GM12878 (cell line): ENCODE data around the gene NAT9. TPM values are rescaled to one million over a fixed set of nuclear protein-coding genes. Genes with fewer than 3 reads are reported as not detected.

ENCODE experiments used
- ATAC-seq: fragments of 200-7000 bp; cut with Tn5 transposase; 3 replicates; pipeline ENCODE4 v1.9.1; 2020; ENCODE audit warnings: mild to moderate bottlenecking, moderate library complexity
- BruUV-seq: library from RNA; stranded (reverse); fragments of 400-500 nt; replicated peaks from 2 replicates; lab custom pipeline; 2021; lab: Mats Ljungman, UMichigan
- CTCF ChIA-PET: fragments of 300-600 bp; sonication (Branson Sonifier 250); formaldehyde crosslinking; extraction: SDS; loops from one replicate; lab custom pipeline; 2021; ENCODE audit warnings: inconsistent platforms; lab: Yijun Ruan, JAX
- POLR2A ChIA-PET: fragments of 350-600 bp; formaldehyde crosslinking; extraction: SDS; loops from one replicate; lab custom pipeline; 2021; ENCODE audit warnings: inconsistent platforms; lab: Charles Lee
- RAD21 ChIA-PET: fragments of 300-600 bp; sonication (Branson Sonifier 250); formaldehyde crosslinking; loops from one replicate; lab custom pipeline; 2023; ENCODE audit warnings: antibody characterized with exemption; ENCODE audit not compliant: unreplicated experiment; lab: Charles Lee
- SMC1A ChIA-PET: fragments of 300-600 bp; sonication (Branson Sonifier 250); formaldehyde crosslinking; loops from one replicate; lab custom pipeline; 2023; ENCODE audit not compliant: unreplicated experiment, uncharacterized antibody; lab: Charles Lee
- DNase-seq: peaks from one replicate; pipeline ENCODE4 v3.0.0-alpha.2; 2011; ENCODE audit warnings: low read depth, low spot score
- FAIRE-seq: peaks from 3 replicates; lab custom pipeline; 2011; peaks lifted over from hg19 to GRCh38; lab: Jason Lieb, UNC
- H2AFZ ChIP-seq: 2 replicates; pipeline ENCODE4 v1.6.0; 2011; ENCODE audit warnings: low read depth, low read length, control low read depth; ENCODE audit not compliant: control insufficient read depth
- H3K27ac ChIP-seq: 2 replicates; pipeline ENCODE4 v1.5.1; 2011; ENCODE audit warnings: control low read depth; ENCODE audit not compliant: control insufficient read depth, insufficient read depth
- H3K27me3 ChIP-seq, 2 experiments: replicated peaks in 1 of 2; 2 replicates each; pipeline versions ENCODE4 v1.6.0 to v1.6.1; 2011; ENCODE audit warnings: low read length in 1 of 2; ENCODE audit not compliant: control insufficient read depth in 2 of 2, insufficient read depth in 2 of 2
- H3K36me3 ChIP-seq, 2 experiments: 2 replicates each; pipeline ENCODE4 v1.5.1; 2011; ENCODE audit warnings: low read length in 1 of 2; ENCODE audit not compliant: control insufficient read depth in 2 of 2, insufficient read depth in 2 of 2
- H3K4me1 ChIP-seq: 2 replicates; pipeline ENCODE4 v1.6.1; 2011; ENCODE audit warnings: mild to moderate bottlenecking, low read length, moderate library complexity, mixed read lengths; ENCODE audit not compliant: control insufficient read depth, insufficient read depth
- H3K4me2 ChIP-seq: 2 replicates; pipeline ENCODE4 v1.6.0; 2011; ENCODE audit warnings: control low read depth; ENCODE audit not compliant: control insufficient read depth, insufficient read depth
- H3K4me3 ChIP-seq: fragments of 200-600 bp; sonication (generic); 2 replicates; pipeline ENCODE4 v1.5.1; 2016
- H3K79me2 ChIP-seq: 2 replicates; pipeline ENCODE4 v1.6.0; 2011; ENCODE audit warnings: low read length; ENCODE audit not compliant: control insufficient read depth, insufficient read depth
- H3K9ac ChIP-seq: 2 replicates; pipeline ENCODE4 v1.8.0; 2011; ENCODE audit warnings: low read length, control low read depth, mixed read lengths; ENCODE audit not compliant: control insufficient read depth, insufficient read depth
- H3K9me3 ChIP-seq: replicated peaks from 3 replicates; pipeline ENCODE4 v1.5.1; 2011; ENCODE audit warnings: mild to moderate bottlenecking, low read length; ENCODE audit not compliant: control insufficient read depth, insufficient read depth
- H4K20me1 ChIP-seq: 2 replicates; pipeline ENCODE4 v1.6.0; 2011; ENCODE audit not compliant: control insufficient read depth, insufficient read depth
- CEBPB ChIP-seq, 2 experiments: fragments of 150-350 bp in 1 of 2; IDR thresholded peaks; 2 replicates each; pipeline ENCODE4 v1.6.1; 2012 to 2014; ENCODE audit warnings: low read depth in 2 of 2, low read length in 2 of 2, borderline replicate concordance in 1 of 2, inconsistent platforms in 1 of 2
- EED ChIP-seq: sonication (generic); IDR thresholded peaks from 2 replicates; pipeline ENCODE4 v1.6.1; 2016; ENCODE audit warnings: antibody characterized with exemption, low read depth
- GATAD2B ChIP-seq: fragments of 450-650 bp; conservative IDR thresholded peaks from 2 replicates; pipeline ENCODE4 v1.6.1; 2017; ENCODE audit warnings: low read depth, mild to moderate bottlenecking, moderate library complexity
- HCFC1 ChIP-seq: fragments of 150-350 bp; IDR thresholded peaks from 2 replicates; pipeline ENCODE4 v1.6.1; 2014; ENCODE audit warnings: low read length
- MEF2B ChIP-seq: fragments of 450-650 bp; IDR thresholded peaks from 2 replicates; pipeline ENCODE4 v1.6.1; 2018; ENCODE audit warnings: mild to moderate bottlenecking, moderate library complexity; ENCODE audit not compliant: partially characterized antibody, poor library complexity, severe bottlenecking
- MTA2 ChIP-seq: fragments of 450-650 bp; IDR thresholded peaks from 2 replicates; pipeline ENCODE4 v1.6.1; 2016; ENCODE audit warnings: low read depth, mild to moderate bottlenecking, moderate library complexity
- MYC ChIP-seq: IDR thresholded peaks from 2 replicates; pipeline ENCODE4 v1.6.1; 2011; ENCODE audit warnings: mild to moderate bottlenecking, low read length, moderate library complexity, inconsistent platforms; ENCODE audit not compliant: insufficient read depth, insufficient replicate concordance, insufficient read length, severe bottlenecking
- NBN ChIP-seq: fragments of 450-650 bp; IDR thresholded peaks from 2 replicates; pipeline ENCODE4 v1.6.1; 2016
- NFYB ChIP-seq: IDR thresholded peaks from 2 replicates; pipeline ENCODE4 v1.6.1; 2011; ENCODE audit warnings: low read depth, mild to moderate bottlenecking, low read length, improper control_type of control experiment, moderate library complexity; ENCODE audit not compliant: insufficient read depth
- WGBS: methylation state at CpG from one replicate; pipeline ENCODE4 v1.1.6; 2016; ENCODE audit warnings: low lambda C conversion rate; ENCODE audit not compliant: insufficient replicate concordance, insufficient coverage; ENCODE audit errors: missing lambda C conversion rate; 5-methylcytosine and 5-hydroxymethylcytosine counted together
- in situ Hi-C: fragments of 300-500 bp; cut with MboI; formaldehyde crosslinking; loops from 9 replicates; pipeline ENCODE4 v1.14.3; 2018; ENCODE audit warnings: mixed read lengths
- intact Hi-C: fragments of 100-400 bp; cut with micrococcal nuclease; formaldehyde crosslinking; loops from one replicate; pipeline ENCODE4 v1.14.2; 2022; ENCODE audit not compliant: unreplicated experiment
- polyA plus RNA-seq, 11 experiments: library from polyadenylated mRNA; depleted of rRNA in 4 of 11; unstranded in 6 of 11; stranded (reverse) in 5 of 11; fragments of >200 nt; fragmentation: Nextera tagmentation in 4 of 11; fragmentation: Illumina TruSeq in 1 of 11; extraction: Ambion mirVana in 4 of 11; extraction: Trizol in 1 of 11; gene quantifications; 1 replicate in 1 of 11; 2 replicates in 10 of 11; pipeline versions ENCODE4 v1.2.1 to v1.2.3, GENCODE V29; 2011 to 2016; ENCODE audit warnings: inconsistent platforms in 2 of 11, missing spikeins in 2 of 11, low read depth in 1 of 11
- total RNA-seq, 4 experiments: library from RNA; depleted of rRNA in 3 of 4; stranded (reverse); fragments of >200 nt in 3 of 4; fragmentation: Illumina TruSeq in 1 of 4; extraction: Trizol in 1 of 4; gene quantifications; 2 replicates each; pipeline versions ENCODE4 v1.2.1 to v1.2.3, GENCODE V29; 2013 to 2021
- TF ChIP-seq, protein P1 (sequence below): fragments of 450-650 bp; IDR thresholded peaks from 2 replicates; pipeline ENCODE4 v1.6.1; 2014; ENCODE audit warnings: mild to moderate bottlenecking
- TF ChIP-seq, protein P2 (sequence below): fragments of 150-350 bp; IDR thresholded peaks from 2 replicates; pipeline ENCODE4 v1.6.1; 2014; ENCODE audit warnings: mild to moderate bottlenecking, low read depth, low read length

The NAT9 gene
- total and polyA plus RNA-seq, 10 of the 15 experiments (the other 5 are each of a cell fraction or from before 2014, with no cell fraction given): 3.5 to 45.3 (median 27.3) TPM

GRCh38 chr17:74785096-74785980, 9.2 kb upstream of the NAT9 start:
- no peak overlapping the region for H3K4me3 ChIP-seq
- BruUV-seq: no TSS peak
- no peaks in the 10 kb centered on the region for H3K9me3 ChIP-seq
- DNase-seq: no peak
- ChIA-PET RAD21 (interaction anchor here (1.1 kb wide), 1 partner anchor 47 kb away, joined by 4 read pairs; no protein-coding TSS in a partner anchor), POLR2A (no interaction called here), SMC1A (interaction anchor here (1.2 kb wide), 1 partner anchor 43 kb away, joined by 3 read pairs; no protein-coding TSS in a partner anchor), CTCF (interaction anchor here (0.6 to 1.9 kb wide), 4 partner anchors 14 to 77 kb away, joined by 3 to 5 read pairs (median 4); no protein-coding TSS in a partner anchor)
- H3K36me3 ChIP-seq: peaks cover 0 to 4% of the 10 kb centered on the region in 2 experiments; a peak in 2 of 4 replicates
- peaks cover 22% of the 10 kb centered on the region for H3K4me1 ChIP-seq
- 90% methylated on average over 21 of the region's 21 CpGs for WGBS
- no peak for ATAC-seq
- H3K79me2 ChIP-seq: no peaks in the 10 kb centered on the region
- FAIRE-seq: no peak
- no peak overlapping the region for H3K27ac ChIP-seq
- H4K20me1 ChIP-seq: no peaks in the 10 kb centered on the region; the same call in none of the 2 replicates
- intact Hi-C loops: no loop called here
- TF ChIP-seq NFYB: no peak
- H3K4me2 ChIP-seq: peak overlapping the region; percentile 22; the same call in 1 of the 2 replicates
- in situ Hi-C loops: no loop called here
- H3K9ac ChIP-seq: no peak overlapping the region
- H3K27me3 ChIP-seq: no peaks in the 10 kb centered on the region
- no peak overlapping the region for H2AFZ ChIP-seq

GRCh38 chr17:74784125-74784810, 8.1 kb upstream of the NAT9 start:
- no peak for DNase-seq
- CTCF ChIA-PET: interaction anchor here (0.9 to 1.9 kb wide), 3 partner anchors 13 to 127 kb away, joined by 3 to 4 read pairs (median 3); no protein-coding TSS in a partner anchor
- no peak for FAIRE-seq
- no TSS peak for BruUV-seq
- no peaks in the 10 kb centered on the region for H3K9me3 ChIP-seq
- SMC1A ChIA-PET: no interaction called here
- no peaks in the 10 kb centered on the region; the same call in none of the 2 replicates for H4K20me1 ChIP-seq
- RAD21 ChIA-PET: interaction anchor here (1.1 to 1.3 kb wide), 2 partner anchors 46 to 127 kb away, joined by 3 to 4 read pairs; no protein-coding TSS in a partner anchor
- H3K36me3 ChIP-seq: no peaks in the 10 kb centered on the region; a peak in 1 of 4 replicates
- H3K27me3 ChIP-seq: no peaks in the 10 kb centered on the region
- H2AFZ ChIP-seq: no peak overlapping the region
- POLR2A ChIA-PET: no interaction called here
- ATAC-seq: no peak
- H3K4me2 ChIP-seq: peak overlapping the region; percentile 41; the same call in 1 of the 2 replicates
- in situ Hi-C loops (no loop called here), intact Hi-C loops (no loop called here)
- WGBS: 42% methylated on average over 5 of the region's 5 CpGs
- peaks cover 32% of the 10 kb centered on the region for H3K4me1 ChIP-seq
- H3K79me2 ChIP-seq: no peaks in the 10 kb centered on the region; the same call in 1 of the 2 replicates
- no peak overlapping the region for H3K9ac ChIP-seq
- H3K27ac ChIP-seq: no peak overlapping the region
- no peak overlapping the region for H3K4me3 ChIP-seq
- TF ChIP-seq NBN: no peak
- no peak for TF ChIP-seq MTA2
- TF ChIP-seq MYC: no peak
- TF ChIP-seq HCFC1: no peak
- TF ChIP-seq GATAD2B: no peak
- no peak for TF ChIP-seq MEF2B
- TF ChIP-seq, protein P1, sequence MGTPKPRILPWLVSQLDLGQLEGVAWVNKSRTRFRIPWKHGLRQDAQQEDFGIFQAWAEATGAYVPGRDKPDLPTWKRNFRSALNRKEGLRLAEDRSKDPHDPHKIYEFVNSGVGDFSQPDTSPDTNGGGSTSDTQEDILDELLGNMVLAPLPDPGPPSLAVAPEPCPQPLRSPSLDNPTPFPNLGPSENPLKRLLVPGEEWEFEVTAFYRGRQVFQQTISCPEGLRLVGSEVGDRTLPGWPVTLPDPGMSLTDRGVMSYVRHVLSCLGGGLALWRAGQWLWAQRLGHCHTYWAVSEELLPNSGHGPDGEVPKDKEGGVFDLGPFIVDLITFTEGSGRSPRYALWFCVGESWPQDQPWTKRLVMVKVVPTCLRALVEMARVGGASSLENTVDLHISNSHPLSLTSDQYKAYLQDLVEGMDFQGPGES: no peak
- no peak for TF ChIP-seq CEBPB (IDR thresholded peaks at IDR 0.05; ENCODE audit: borderline replicate concordance in 1 of 2, low read depth in 2 of 2, low read length in 2 of 2)
- no peak for TF ChIP-seq EED
- TF ChIP-seq, protein P2, sequence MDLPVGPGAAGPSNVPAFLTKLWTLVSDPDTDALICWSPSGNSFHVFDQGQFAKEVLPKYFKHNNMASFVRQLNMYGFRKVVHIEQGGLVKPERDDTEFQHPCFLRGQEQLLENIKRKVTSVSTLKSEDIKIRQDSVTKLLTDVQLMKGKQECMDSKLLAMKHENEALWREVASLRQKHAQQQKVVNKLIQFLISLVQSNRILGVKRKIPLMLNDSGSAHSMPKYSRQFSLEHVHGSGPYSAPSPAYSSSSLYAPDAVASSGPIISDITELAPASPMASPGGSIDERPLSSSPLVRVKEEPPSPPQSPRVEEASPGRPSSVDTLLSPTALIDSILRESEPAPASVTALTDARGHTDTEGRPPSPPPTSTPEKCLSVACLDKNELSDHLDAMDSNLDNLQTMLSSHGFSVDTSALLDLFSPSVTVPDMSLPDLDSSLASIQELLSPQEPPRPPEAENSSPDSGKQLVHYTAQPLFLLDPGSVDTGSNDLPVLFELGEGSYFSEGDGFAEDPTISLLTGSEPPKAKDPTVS: no peak
